PC-3 (cell line): Measurements from ENCODE around the gene FOXN3. TPM values are rescaled to one million over a fixed set of nuclear protein-coding genes. Genes with fewer than 3 reads are reported as not detected.

ENCODE experiments used
- ATAC-seq: fragments of 200-7000 bp; cut with Tn5 transposase; 2 replicates; pipeline ENCODE4 v1.9.1; 2020; ENCODE audit warnings: mild to moderate bottlenecking, moderate library complexity
- BruUV-seq: library from RNA; stranded (reverse); fragments of 400-500 nt; replicated peaks from 2 replicates; lab custom pipeline; 2021; lab: Mats Ljungman, UMichigan
- CTCF ChIA-PET: fragments of 300-600 bp; sonication (Branson Sonifier 250); formaldehyde crosslinking; loops from one replicate; lab custom pipeline; 2022; ENCODE audit warnings: antibody characterized with exemption; lab: Charles Lee
- POLR2A ChIA-PET: fragments of 300-600 bp; sonication (Branson Sonifier 250); formaldehyde crosslinking; loops from one replicate; lab custom pipeline; 2022; ENCODE audit warnings: antibody characterized with exemption; ENCODE audit not compliant: unreplicated experiment; lab: Charles Lee
- DNase-seq: peaks from one replicate; pipeline ENCODE4 v3.0.0-alpha.2; 2015
- H2AFZ ChIP-seq: fragments of 300-600 bp; sonication (generic); 2 replicates; pipeline ENCODE4 v1.6.0; 2016; ENCODE audit warnings: antibody characterized with exemption, low read length
- H3F3A ChIP-seq: fragments of 300-600 bp; sonication (generic); one replicate; pipeline ENCODE4 v1.6.0; 2017; ENCODE audit warnings: antibody characterized with exemption, low read length, control low read depth, mild to moderate bottlenecking; ENCODE audit not compliant: unreplicated experiment
- H3K27ac ChIP-seq: fragments of 300-600 bp; sonication (generic); 2 replicates; pipeline ENCODE4 v1.5.1; 2016; ENCODE audit warnings: mild to moderate bottlenecking, low read length
- H3K27me3 ChIP-seq: fragments of 300-600 bp; sonication (generic); 2 replicates; pipeline ENCODE4 v1.6.1; 2016; ENCODE audit warnings: low read length, mixed read lengths
- H3K36me3 ChIP-seq: fragments of 300-600 bp; sonication (generic); 2 replicates; pipeline ENCODE4 v1.6.1; 2016; ENCODE audit warnings: low read depth, mixed run types, low read length, mixed read lengths
- H3K4me1 ChIP-seq: fragments of 300-600 bp; sonication (generic); 2 replicates; pipeline ENCODE4 v1.5.1; 2016; ENCODE audit warnings: low read length; ENCODE audit not compliant: insufficient read depth
- H3K4me2 ChIP-seq: fragments of 300-600 bp; sonication (generic); 2 replicates; pipeline ENCODE4 v1.6.0; 2016; ENCODE audit warnings: low read length
- H3K4me3 ChIP-seq: fragments of 300-600 bp; sonication (generic); 2 replicates; pipeline ENCODE4 v1.5.1; 2016; ENCODE audit warnings: mild to moderate bottlenecking, low read length, mixed read lengths
- H3K79me2 ChIP-seq: fragments of 300-600 bp; sonication (generic); 2 replicates; pipeline ENCODE4 v1.6.1; 2017; ENCODE audit warnings: low read length, mixed read lengths
- H3K9ac ChIP-seq: fragments of 300-600 bp; sonication (generic); 2 replicates; pipeline ENCODE4 v1.6.0; 2016; ENCODE audit warnings: mild to moderate bottlenecking, low read length
- H3K9me2 ChIP-seq: fragments of 300-600 bp; sonication (generic); replicated peaks from 2 replicates; pipeline ENCODE4 v1.6.1; 2016; ENCODE audit warnings: mixed run types, low read length, mixed read lengths
- H3K9me3 ChIP-seq: fragments of 300-600 bp; sonication (generic); 2 replicates; pipeline ENCODE4 v1.6.1; 2016; ENCODE audit warnings: low read length, mixed read lengths
- H4K20me1 ChIP-seq: fragments of 300-600 bp; sonication (generic); 2 replicates; pipeline ENCODE4 v1.6.1; 2016; ENCODE audit warnings: low read length, mixed read lengths
- EZH2 ChIP-seq: fragments of 300-600 bp; sonication (generic); IDR thresholded peaks from one replicate; pipeline ENCODE4 v1.6.1; 2017; ENCODE audit warnings: antibody characterized with exemption, mild to moderate bottlenecking, low read length; ENCODE audit not compliant: unreplicated experiment
- EZH2phosphoT487 ChIP-seq: fragments of 300-600 bp; sonication (generic); IDR thresholded peaks from 2 replicates; pipeline ENCODE4 v1.6.1; 2018; ENCODE audit warnings: mild to moderate bottlenecking, antibody characterized with exemption, low read length, borderline replicate concordance
- intact Hi-C: fragments of 100-400 bp; cut with micrococcal nuclease; formaldehyde crosslinking; loops from 2 replicates; pipeline ENCODE4 v1.9.0; 2023
- total RNA-seq: library from RNA; depleted of rRNA; stranded (reverse); fragments of >200 nt; gene quantifications from 2 replicates; pipeline ENCODE4 v1.2.3, GENCODE V29; 2014
- TF ChIP-seq, protein P1 (sequence below): fragments of 300-600 bp; sonication (generic); conservative IDR thresholded peaks from 2 replicates; pipeline ENCODE4 v1.5.1; 2017; ENCODE audit warnings: antibody characterized with exemption, low read depth, mild to moderate bottlenecking, low read length

Gene FOXN3
- total RNA-seq, 1 experiment from 2014 or later, result 13.3 TPM

DNA sequence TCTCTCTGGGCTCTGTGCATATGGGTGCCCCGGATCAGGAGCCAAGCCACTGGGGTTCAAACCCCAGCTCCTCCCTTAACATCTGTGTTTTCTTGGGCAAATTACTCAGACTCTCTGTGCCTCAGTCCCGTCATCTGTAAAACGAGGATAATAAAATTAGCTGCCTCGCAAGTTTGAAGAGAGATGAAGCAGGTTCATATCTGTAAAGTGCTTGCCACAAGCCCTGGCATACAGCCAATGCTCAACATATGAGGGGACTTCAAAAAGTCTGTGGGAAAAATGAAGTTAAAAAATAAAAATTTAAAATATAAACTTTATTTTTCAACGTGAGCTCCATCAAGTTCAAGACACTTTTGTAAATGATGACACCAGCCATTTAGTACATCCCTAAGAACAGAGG, 276.7 kb downstream of the FOXN3 start:
- Histone ChIP-seq H4K20me1 (no peaks in the 10 kb centered on the region), H3K4me2 (no peak overlapping the region), H3K79me2 (no peaks in the 10 kb centered on the region), H2AFZ (no peak overlapping the region), H3K4me1 (peaks cover 20% of the 10 kb centered on the region), H3K9me2 (no peaks in the 10 kb centered on the region), H3K9ac (no peak overlapping the region), H3K4me3 (no peak overlapping the region), H3K27ac (no peak overlapping the region), H3K27me3 (peaks cover 7% of the 10 kb centered on the region; the same call in 1 of the 2 replicates), H3F3A (no peaks in the 10 kb centered on the region), H3K36me3 (peaks cover 2% of the 10 kb centered on the region; the same call in 1 of the 2 replicates), H3K9me3 (no peaks in the 10 kb centered on the region; the same call in 1 of the 2 replicates)
- no TSS peak for BruUV-seq
- no peak for ATAC-seq
- CTCF ChIA-PET, result no interaction called here
- POLR2A ChIA-PET, result no interaction called here
- intact Hi-C loops, result no loop called here
- no peak for DNase-seq
- TF ChIP-seq EZH2 (no peak), EZH2phosphoT487 (no peak)
- TF ChIP-seq, protein P1, sequence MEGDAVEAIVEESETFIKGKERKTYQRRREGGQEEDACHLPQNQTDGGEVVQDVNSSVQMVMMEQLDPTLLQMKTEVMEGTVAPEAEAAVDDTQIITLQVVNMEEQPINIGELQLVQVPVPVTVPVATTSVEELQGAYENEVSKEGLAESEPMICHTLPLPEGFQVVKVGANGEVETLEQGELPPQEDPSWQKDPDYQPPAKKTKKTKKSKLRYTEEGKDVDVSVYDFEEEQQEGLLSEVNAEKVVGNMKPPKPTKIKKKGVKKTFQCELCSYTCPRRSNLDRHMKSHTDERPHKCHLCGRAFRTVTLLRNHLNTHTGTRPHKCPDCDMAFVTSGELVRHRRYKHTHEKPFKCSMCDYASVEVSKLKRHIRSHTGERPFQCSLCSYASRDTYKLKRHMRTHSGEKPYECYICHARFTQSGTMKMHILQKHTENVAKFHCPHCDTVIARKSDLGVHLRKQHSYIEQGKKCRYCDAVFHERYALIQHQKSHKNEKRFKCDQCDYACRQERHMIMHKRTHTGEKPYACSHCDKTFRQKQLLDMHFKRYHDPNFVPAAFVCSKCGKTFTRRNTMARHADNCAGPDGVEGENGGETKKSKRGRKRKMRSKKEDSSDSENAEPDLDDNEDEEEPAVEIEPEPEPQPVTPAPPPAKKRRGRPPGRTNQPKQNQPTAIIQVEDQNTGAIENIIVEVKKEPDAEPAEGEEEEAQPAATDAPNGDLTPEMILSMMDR, result no peak

DNA sequence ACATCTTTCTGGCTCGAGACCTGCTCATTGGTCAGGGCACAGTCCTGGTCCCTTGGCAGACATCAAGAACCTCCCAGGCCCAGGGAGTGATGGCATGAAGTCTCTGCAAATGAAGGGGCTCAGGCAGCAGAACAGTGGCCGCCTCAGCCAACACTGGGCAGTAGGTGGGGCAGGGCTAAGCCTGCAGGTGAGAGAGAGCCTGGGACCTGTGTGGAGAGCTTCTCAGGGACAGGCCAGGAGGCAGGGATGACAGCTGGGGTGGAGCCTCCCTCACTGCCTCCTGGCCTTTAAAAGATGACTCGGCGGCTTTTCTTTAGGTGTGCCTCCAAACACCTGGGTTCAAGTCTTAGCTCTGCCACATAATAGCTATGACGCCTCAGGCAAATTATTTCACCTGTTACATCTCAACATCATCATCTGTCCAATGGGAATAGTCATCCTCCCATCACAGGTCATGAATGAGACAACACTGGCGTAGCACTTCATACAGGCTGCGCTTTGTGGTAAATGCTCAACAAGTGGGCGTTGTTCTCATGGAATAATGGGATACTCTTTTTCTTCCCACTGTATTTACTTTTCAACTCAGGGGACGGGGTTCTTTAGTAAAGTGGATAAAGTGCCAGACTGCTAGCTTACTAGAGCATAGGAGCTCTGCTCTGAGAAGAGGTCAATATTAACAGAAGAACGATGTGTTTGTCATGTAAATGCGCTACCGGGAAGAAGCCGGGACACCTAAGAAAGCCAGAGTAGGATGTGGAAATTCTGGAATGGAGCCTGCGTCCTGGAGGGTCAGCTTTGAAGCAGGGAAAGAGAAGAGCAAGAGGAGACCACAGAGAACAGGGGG, 277.4 kb downstream of the FOXN3 start:
- Histone ChIP-seq H3K9ac (no peak overlapping the region), H3K4me1 (peaks cover 20% of the 10 kb centered on the region), H3K4me2 (no peak overlapping the region), H3F3A (no peaks in the 10 kb centered on the region), H3K27ac (no peak overlapping the region), H3K9me2 (no peaks in the 10 kb centered on the region), H4K20me1 (no peaks in the 10 kb centered on the region), H3K4me3 (no peak overlapping the region), H3K79me2 (no peaks in the 10 kb centered on the region), H3K36me3 (peaks cover 2% of the 10 kb centered on the region; the same call in 1 of the 2 replicates), H3K9me3 (no peaks in the 10 kb centered on the region; the same call in 1 of the 2 replicates), H3K27me3 (peaks cover 7% of the 10 kb centered on the region; the same call in 1 of the 2 replicates), H2AFZ (no peak overlapping the region)
- ChIA-PET POLR2A (no interaction called here), CTCF (no interaction called here)
- DNase-seq (no peak), ATAC-seq (no peak)
- TF ChIP-seq, protein P1, result no peak
- no peak for TF ChIP-seq EZH2phosphoT487
- no peak for TF ChIP-seq EZH2
- no TSS peak for BruUV-seq
- intact Hi-C loops, result no loop called here

DNA sequence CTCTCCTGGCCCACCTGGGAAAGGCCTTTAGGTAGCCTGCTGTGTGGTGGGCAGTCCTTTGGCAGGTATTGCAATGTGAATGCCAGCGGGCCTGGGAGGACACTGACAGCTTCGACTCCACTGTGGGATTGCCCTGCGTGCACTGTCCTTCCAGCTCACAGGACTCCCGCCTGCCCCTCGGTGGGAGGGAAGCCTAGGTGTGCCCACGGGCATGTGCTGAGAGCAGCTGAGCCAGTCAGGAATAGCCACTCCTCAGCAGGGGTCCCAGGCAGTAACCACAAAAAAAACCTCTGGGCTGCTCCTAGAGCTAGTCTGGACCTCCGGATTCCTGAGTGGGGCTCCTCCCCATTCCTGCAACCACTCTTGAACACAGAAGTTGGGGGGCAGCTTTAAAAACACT, 278.2 kb downstream of the FOXN3 start:
- TF ChIP-seq, protein P1, result no peak
- TF ChIP-seq EZH2phosphoT487, result no peak
- TF ChIP-seq EZH2, result no peak
- H4K20me1 ChIP-seq, result no peaks in the 10 kb centered on the region
- H3K27ac ChIP-seq, result no peak overlapping the region
- H3K27me3 ChIP-seq, result peaks cover 7% of the 10 kb centered on the region; the same call in 1 of the 2 replicates
- no TSS peak for BruUV-seq
- H3F3A ChIP-seq, result no peaks in the 10 kb centered on the region
- ChIA-PET CTCF (no interaction called here), POLR2A (no interaction called here)
- no peak overlapping the region for H3K4me3 ChIP-seq
- peaks cover 2% of the 10 kb centered on the region; the same call in 1 of the 2 replicates for H3K36me3 ChIP-seq
- no peaks in the 10 kb centered on the region for H3K9me2 ChIP-seq
- no peak overlapping the region for H2AFZ ChIP-seq
- no peak overlapping the region for H3K9ac ChIP-seq
- DNase-seq, result no peak
- intact Hi-C loops, result no loop called here
- H3K9me3 ChIP-seq, result no peaks in the 10 kb centered on the region; the same call in 1 of the 2 replicates
- H3K79me2 ChIP-seq, result no peaks in the 10 kb centered on the region
- H3K4me2 ChIP-seq, result no peak overlapping the region
- peaks cover 20% of the 10 kb centered on the region for H3K4me1 ChIP-seq
- ATAC-seq, result no peak
